Stimulated activated naive CD8-positive, alpha-beta T cell treated with anti-CD3 and anti-CD28 coated beads, Interleukin-15, Interleukin-2, amounts not matched to agents 100 ng/mL and 50 ng/mL, for 24 hours (primary cell): ENCODE results near the gene BCR.

Experiments used
- H3K27ac Mint-ChIP-seq: one replicate; pipeline ENCODE4 v1.8.0; 2021; ENCODE audit warnings: mild to moderate bottlenecking, mixed read lengths
- H3K27me3 Mint-ChIP-seq: one replicate; pipeline ENCODE4 v1.8.0; 2021; ENCODE audit warnings: mixed read lengths
- H3K36me3 Mint-ChIP-seq: one replicate; pipeline ENCODE4 v1.8.0; 2021; ENCODE audit warnings: low read depth, mixed read lengths
- H3K4me1 Mint-ChIP-seq: one replicate; pipeline ENCODE4 v1.8.0; 2021; ENCODE audit warnings: low read depth, mixed read lengths
- H3K4me3 Mint-ChIP-seq: one replicate; pipeline ENCODE4 v1.8.0; 2021; ENCODE audit warnings: mild to moderate bottlenecking, mixed read lengths
- H3K9me3 Mint-ChIP-seq: one replicate; pipeline ENCODE4 v1.8.0; 2021; ENCODE audit warnings: mixed read lengths

Gene BCR

DNA sequence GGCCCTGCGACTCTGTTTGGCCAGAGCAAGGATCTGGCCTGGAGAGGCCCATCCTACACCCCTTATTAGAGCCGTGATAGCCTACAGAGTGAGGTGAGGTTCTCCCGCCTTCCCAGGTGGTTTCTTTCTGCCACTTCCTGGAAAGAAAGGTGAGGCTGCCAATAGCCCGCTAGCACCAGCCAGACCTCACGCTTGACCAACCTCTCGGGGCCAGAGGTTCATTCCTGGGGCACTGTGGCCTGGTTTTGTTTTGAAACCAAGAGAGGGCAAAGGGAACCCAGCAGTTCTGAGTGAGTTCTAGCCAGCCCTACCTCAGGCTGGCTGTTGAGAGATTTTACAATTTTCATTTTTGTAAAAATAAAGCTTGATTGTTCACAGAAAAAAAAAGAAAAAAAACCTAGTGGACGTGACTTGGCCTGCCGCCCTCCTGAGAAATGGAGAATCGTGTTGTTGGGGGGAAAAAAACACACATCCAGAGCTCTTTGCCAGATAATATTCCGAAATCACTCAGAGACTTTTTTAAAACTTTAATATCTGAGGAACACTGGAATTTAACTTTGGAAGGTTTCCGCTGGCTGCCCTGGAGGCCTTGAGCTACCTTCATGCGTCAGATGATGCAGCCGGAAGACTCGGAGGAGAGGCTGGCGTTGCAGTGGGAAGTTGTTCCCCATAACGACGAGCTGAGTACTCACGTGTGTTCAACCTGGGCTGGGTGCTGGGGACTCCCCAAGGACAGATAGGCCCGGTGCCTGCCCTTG is 84.5 kb downstream of the BCR start:
- H3K36me3 Mint-ChIP-seq: peaks cover 9% of the 10 kb centered on the region
- no peaks in the 10 kb centered on the region for H3K9me3 Mint-ChIP-seq
- peaks cover 21% of the 10 kb centered on the region for H3K4me1 Mint-ChIP-seq
- no peak overlapping the region for H3K27ac Mint-ChIP-seq
- H3K4me3 Mint-ChIP-seq: no peak overlapping the region
- no peaks in the 10 kb centered on the region for H3K27me3 Mint-ChIP-seq

DNA sequence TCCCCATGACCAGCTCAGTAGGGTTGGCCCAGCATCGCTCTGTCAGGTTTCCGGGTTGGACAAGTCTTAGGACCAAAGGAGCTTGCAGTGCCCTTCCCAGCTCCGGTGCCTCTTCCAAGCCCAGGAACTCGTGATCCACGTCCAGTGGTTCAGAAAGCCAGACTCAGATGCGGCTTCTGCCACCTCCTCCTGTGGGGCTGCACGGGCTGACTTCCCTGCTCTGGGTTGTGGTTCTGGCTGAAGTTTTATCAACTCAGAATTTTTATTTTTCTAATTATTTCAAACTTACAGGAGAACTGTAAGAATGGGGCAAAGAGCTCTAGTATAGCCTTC is 85.0 kb downstream of the BCR start:
- Mint-ChIP-seq H3K27ac (no peak overlapping the region), H3K4me1 (peaks cover 25% of the 10 kb centered on the region), H3K4me3 (no peak overlapping the region), H3K36me3 (peaks cover 9% of the 10 kb centered on the region), H3K9me3 (no peaks in the 10 kb centered on the region), H3K27me3 (no peaks in the 10 kb centered on the region)

DNA sequence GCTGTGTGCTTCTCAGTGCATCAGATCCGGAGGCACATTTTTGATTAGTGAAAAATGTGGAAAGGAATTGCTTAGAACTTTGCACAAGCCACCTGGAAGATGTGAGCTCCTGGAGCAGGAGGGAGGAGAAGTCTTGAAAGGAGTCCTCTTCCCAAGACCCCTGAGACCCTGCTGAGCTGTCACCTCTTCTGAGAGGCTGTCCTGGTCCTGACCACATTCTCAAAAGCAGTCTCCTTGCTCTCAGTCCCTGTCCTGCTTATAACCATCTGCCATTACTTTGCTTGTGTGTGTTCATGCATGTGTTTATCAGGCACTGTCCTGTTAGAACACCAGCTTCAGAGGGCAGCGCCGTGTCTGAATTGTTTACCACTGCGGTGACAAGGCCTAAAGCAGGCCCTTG is 86.5 kb downstream of the BCR start:
- H3K27me3 Mint-ChIP-seq: no peaks in the 10 kb centered on the region
- no peak overlapping the region for H3K27ac Mint-ChIP-seq
- H3K4me1 Mint-ChIP-seq: peaks cover 25% of the 10 kb centered on the region
- H3K4me3 Mint-ChIP-seq: no peak overlapping the region
- peaks cover 9% of the 10 kb centered on the region for H3K36me3 Mint-ChIP-seq
- H3K9me3 Mint-ChIP-seq: no peaks in the 10 kb centered on the region

DNA sequence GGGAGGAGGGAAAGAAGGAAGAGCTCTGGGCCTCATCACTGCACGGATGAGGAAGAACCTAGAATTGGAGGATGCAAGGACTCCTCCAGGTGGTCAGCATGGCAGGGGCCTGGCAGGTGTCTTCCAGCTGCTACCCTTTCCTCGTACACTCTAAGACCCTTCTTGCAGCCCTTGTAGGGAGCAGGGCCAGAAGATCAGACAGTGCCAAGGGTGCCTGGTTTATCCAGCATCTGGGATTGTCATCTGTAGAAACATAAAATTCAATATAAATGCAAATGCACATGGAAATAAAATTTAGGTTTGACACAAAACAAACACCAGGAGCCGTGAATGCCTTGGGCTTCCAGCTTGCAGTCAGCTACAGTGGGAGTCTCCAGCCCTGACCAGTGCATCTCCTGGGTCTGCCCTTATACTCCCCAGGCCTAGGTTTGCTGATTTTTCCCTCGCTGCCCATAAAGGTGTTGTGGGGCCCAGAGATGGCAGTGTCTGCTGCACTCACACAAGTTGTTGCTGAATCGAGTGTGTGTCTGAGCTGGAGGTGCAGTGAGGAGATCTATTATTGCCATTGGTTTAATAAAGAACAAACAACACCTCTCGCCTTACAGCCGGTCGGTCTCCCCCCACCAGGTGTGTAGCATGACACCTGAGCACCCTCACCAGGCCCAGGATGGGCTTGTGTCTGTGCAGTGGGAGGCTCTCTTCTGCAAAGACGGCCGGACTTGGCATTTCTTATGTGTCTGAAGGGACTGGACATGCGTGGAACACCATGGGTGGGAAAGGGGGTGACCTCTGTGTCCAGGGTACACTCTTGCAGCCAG is 87.1 kb downstream of the BCR start:
- H3K4me3 Mint-ChIP-seq: no peak overlapping the region
- H3K4me1 Mint-ChIP-seq: peaks cover 25% of the 10 kb centered on the region
- H3K27ac Mint-ChIP-seq: no peak overlapping the region

DNA sequence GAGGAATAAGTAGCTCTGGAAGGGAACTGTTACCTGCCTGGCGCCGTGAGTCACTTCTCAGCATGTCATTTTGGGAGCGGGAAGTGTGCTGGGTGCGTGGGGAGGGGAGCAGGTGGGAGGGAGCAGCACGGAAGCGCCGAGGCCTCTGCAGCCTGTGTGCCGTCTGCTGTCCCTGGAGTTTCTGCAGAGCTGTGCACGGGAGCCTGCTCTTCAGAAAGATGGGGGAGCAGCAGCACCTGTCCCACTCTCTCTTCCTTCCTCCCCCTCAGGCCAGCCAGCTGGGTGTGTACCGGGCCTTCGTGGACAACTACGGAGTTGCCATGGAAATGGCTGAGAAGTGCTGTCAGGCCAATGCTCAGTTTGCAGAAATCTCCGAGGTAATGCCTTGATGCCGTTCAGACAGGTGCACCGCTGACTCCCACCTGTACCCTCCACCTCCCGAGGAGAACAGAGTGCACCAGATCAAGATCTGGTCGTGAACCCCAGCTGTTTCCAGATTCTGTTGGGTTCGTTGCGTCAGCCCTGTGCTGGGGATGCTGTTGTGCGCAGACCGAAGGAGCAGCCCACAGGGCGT is 87.9 kb downstream of the BCR start:
- Mint-ChIP-seq H3K27ac (no peak overlapping the region), H3K9me3 (no peaks in the 10 kb centered on the region), H3K4me3 (no peak overlapping the region), H3K4me1 (peaks cover 25% of the 10 kb centered on the region), H3K36me3 (peaks cover 9% of the 10 kb centered on the region), H3K27me3 (no peaks in the 10 kb centered on the region)

More for the DNA sequence above, 87.1 kb downstream of the BCR start:
- Mint-ChIP-seq H3K36me3 (peaks cover 9% of the 10 kb centered on the region), H3K9me3 (no peaks in the 10 kb centered on the region), H3K27me3 (no peaks in the 10 kb centered on the region)

DNA sequence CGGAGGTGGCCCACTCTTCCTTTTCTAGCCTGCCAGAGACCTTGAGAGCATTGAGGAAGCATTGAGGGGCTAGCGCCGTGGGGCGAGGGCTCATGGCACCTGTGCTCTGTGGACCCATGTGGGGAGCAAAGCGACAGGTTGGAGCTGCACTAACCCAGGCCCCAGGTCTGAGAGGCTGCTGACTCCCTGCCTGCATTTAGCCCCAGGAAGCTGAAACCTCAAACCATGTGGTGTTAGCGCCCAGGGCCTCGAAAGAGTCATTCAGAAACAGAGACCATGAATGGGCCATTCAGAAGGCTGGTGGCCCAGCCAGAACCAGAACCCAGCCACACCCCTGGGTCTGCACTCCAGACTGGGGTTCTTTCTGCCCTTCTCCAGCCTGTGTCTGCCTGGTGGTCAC is 88.6 kb downstream of the BCR start:
- no peak overlapping the region for H3K27ac Mint-ChIP-seq
- peaks cover 18% of the 10 kb centered on the region for H3K4me1 Mint-ChIP-seq
- H3K36me3 Mint-ChIP-seq: peaks cover 15% of the 10 kb centered on the region
- H3K9me3 Mint-ChIP-seq: no peaks in the 10 kb centered on the region
- no peak overlapping the region for H3K4me3 Mint-ChIP-seq
- no peaks in the 10 kb centered on the region for H3K27me3 Mint-ChIP-seq

DNA sequence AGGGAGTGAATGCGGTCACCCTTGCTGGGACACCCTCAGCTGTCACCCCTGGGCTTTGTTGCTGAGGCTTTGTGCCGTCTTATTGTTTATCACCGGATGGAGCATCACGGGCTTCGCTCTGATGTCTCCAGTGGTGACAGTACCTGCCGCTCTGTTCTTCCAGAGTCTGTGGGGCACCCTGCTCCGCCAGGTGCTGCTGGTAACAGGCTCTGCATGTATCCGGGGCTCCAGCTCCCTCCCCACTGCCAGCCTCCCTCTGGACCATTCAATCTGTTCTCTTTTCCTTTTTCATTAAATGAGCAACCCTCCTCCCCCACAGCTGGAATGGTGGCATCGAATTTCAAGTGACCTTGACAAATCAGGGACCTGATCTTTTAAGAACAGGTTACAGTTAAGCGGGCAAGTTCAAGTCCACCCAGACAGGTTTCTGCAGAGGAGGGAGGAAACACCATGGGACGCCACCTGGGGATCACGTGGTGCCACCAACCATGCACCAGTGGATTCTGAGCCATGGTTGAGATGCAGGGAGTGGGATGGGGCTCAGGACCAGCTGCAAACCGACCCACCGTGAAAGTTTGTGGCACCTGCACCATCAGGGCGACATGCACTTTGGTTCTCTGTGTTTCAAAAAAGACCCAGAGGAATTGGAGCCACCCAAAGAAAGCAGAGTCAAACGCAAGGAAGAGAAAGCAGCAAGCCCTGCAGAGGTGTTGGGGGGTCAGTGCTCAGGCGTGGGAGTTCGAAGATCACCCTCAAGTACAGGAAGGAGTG is 89.3 kb downstream of the BCR start:
- Mint-ChIP-seq H3K27ac (no peak overlapping the region), H3K9me3 (no peaks in the 10 kb centered on the region), H3K36me3 (peaks cover 16% of the 10 kb centered on the region), H3K27me3 (no peaks in the 10 kb centered on the region), H3K4me1 (peaks cover 16% of the 10 kb centered on the region), H3K4me3 (no peak overlapping the region)

DNA sequence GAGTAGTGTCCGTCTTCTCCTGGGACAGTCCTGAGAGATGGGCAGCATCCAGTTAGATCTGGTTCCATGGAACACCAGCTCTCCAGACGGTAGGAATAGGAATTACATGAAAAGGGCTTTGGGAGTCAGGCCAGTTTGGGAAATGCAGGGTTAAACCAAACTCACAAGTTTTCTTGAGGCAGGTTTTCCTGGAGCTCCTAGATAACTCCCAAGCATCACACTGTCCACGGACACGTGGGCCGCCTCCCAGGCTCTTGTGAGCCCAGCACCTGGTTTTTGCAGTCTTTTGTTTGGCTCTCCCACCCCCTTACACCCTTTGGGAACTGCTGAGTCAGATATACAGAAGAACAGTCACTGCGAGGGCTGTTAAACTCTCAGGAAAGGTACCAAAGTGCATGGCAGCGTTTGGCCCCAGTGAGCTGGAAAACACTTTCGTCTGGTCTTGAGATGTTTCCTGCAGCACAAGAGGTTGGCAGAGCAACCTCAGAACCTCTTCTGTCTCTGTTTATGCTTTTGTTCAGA is 90.0 kb downstream of the BCR start:
- Mint-ChIP-seq H3K27me3 (no peaks in the 10 kb centered on the region), H3K9me3 (no peaks in the 10 kb centered on the region), H3K27ac (no peak overlapping the region), H3K36me3 (peaks cover 16% of the 10 kb centered on the region), H3K4me3 (no peak overlapping the region), H3K4me1 (peaks cover 16% of the 10 kb centered on the region)

DNA sequence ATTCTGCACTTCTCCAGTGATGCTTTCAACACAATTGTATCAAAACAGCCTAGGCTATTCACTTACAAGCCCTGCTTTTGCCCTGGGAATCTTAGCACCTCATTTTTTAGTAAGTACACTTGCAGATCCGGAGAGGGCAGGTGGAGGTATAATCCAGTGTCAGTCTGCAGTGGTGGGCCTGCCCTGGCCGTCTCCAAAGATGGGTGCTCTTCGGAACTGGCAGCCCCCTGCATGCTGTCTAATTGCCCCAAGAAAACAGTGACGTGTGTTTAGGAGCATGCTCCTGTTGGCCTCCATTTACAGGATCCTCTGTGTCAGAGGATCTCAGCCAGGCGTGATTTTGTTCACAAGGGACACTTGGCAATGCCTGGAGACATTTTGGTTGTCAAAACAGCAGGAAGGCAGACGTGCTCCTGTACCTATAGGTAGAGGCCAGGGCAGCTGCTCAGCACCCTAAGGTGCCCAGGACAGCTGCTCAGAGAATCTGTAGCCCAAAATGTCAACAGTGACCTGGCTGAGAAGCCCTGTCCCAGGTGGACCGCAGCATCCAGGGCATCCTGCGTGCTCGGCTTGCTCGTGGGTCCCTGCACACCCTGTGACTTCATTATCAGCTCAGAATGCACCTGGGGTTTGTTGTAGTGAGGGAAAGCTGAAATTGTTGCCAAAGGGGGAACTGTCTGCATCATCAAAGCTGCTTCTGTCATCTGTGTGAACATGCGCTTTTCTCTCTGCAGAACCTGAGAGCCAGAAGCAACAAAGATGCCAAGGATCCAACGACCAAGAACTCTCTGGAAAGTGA is 90.7 kb downstream of the BCR start:
- Mint-ChIP-seq H3K27ac (no peak overlapping the region), H3K4me1 (peaks cover 16% of the 10 kb centered on the region), H3K27me3 (no peaks in the 10 kb centered on the region), H3K36me3 (peaks cover 21% of the 10 kb centered on the region), H3K4me3 (no peak overlapping the region), H3K9me3 (no peaks in the 10 kb centered on the region)

DNA sequence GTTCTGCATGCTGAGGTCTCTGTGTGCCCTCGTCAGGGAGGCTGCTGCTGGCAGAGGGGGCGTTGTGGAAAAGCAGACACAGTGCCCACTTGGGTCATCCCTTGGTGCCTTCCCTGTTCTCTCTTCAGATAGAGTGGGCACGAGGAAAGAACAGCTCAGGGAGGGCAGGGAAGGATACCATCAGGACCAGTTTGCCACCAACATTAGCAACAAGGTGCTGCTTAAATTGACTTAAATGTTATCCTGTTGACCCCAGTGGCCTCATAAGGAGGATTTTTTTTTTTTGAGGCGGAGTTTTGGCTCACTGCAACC is 91.2 kb downstream of the BCR start:
- H3K9me3 Mint-ChIP-seq: no peaks in the 10 kb centered on the region
- no peak overlapping the region for H3K4me3 Mint-ChIP-seq
- H3K27ac Mint-ChIP-seq: no peak overlapping the region
- H3K36me3 Mint-ChIP-seq: peaks cover 21% of the 10 kb centered on the region
- peaks cover 16% of the 10 kb centered on the region for H3K4me1 Mint-ChIP-seq
- no peaks in the 10 kb centered on the region for H3K27me3 Mint-ChIP-seq

DNA sequence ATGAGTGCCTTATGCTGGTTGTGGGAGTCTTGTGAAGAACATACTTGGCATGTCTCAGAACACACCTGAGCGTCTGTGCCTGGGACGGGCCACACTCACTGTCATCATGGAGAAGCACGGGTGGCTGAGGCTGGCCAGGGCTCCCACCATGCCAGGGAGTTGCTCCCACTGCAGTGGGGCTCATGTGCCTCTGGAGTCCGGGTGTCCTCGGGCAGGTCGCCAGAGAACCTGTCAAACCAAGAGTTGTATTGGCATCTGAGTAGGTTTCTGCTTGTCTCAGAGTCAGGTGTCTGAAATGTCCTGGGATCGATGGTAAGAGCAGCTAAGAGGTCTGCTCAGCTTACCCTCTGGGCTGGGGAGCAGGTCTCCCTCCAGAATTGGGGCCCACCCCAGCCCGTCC is 92.1 kb downstream of the BCR start:
- H3K4me3 Mint-ChIP-seq: no peak overlapping the region

DNA sequence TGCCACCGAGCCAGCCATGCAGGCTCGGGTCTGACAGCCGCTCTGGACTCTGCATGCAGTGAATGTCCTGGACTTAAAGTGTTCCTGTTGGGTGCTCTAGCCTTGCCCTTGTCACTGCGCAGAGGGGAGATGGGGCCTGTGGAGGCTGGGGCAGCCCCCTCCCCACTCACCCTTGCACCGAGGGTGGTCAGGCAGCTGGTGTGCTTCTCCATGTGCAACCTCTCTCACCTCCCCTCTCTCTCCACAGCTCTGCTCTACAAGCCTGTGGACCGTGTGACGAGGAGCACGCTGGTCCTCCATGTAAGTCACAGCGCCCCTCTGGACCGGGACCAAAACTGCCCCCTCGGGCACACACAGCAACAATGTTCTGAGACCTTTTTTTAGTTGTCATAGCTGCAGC is 92.5 kb downstream of the BCR start:
- Mint-ChIP-seq H3K4me3 (no peak overlapping the region), H3K36me3 (peaks cover 21% of the 10 kb centered on the region), H3K27ac (no peak overlapping the region), H3K4me1 (peaks cover 27% of the 10 kb centered on the region), H3K27me3 (no peaks in the 10 kb centered on the region), H3K9me3 (no peaks in the 10 kb centered on the region)

More for the DNA sequence above, 92.1 kb downstream of the BCR start:
- peaks cover 21% of the 10 kb centered on the region for H3K36me3 Mint-ChIP-seq
- H3K27me3 Mint-ChIP-seq: no peaks in the 10 kb centered on the region
- H3K9me3 Mint-ChIP-seq: no peaks in the 10 kb centered on the region
- H3K4me1 Mint-ChIP-seq: peaks cover 24% of the 10 kb centered on the region
- H3K27ac Mint-ChIP-seq: no peak overlapping the region

DNA sequence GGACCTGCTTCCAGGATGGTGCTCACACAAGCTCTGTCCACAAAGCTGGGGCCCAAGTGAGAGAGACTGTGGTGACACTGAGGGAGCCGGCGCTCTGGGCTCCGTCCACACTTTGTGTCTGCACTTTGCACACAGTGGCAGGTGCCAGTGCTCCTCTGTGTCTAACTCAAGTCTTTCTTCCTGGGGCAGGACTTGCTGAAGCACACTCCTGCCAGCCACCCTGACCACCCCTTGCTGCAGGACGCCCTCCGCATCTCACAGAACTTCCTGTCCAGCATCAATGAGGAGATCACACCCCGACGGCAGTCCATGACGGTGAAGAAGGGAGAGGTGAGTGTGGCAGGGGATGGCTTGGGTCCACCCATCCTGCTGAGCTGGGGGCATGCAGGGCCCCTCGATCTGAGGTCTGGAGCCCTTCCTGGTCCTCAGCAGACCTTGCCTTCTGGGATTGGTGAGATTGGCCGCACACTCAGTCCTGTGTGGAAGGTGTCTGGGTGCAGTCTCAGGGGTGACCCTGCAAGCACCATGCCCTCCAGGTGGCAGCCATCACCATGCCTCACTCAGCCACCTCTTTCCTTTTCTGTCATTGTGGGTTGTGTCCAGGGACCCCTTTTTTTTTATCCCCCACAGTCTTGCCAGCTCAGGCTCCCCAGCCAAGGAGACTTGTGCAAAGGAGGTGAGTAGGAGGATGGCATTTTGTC is 93.3 kb downstream of the BCR start:
- H3K4me3 Mint-ChIP-seq: no peak overlapping the region
- no peaks in the 10 kb centered on the region for H3K27me3 Mint-ChIP-seq
- H3K4me1 Mint-ChIP-seq: peaks cover 26% of the 10 kb centered on the region
- no peaks in the 10 kb centered on the region for H3K9me3 Mint-ChIP-seq
- peak overlapping the region; percentile 34 for H3K27ac Mint-ChIP-seq
- H3K36me3 Mint-ChIP-seq: peaks cover 17% of the 10 kb centered on the region

DNA sequence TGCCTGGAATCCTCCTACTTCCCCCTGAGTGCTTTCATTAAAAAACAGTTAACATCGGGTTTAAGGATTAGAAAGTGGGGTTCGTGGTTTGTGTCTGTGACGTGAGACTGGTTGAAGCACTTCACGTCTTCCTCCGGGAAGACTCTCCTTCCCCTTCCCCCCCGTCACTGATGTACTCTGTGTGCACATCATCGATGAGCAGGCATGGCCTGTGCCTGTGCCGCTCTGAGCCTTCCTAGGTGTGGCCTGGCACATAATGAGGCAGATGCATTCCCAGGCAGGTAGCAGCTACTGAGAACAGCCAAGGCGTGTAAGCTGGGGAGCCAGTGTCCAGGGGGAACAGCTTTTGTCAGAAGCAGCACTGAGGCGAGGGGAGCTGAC is 93.8 kb downstream of the BCR start:
- Mint-ChIP-seq H3K36me3 (peaks cover 15% of the 10 kb centered on the region), H3K27ac (peak overlapping the region; percentile 34), H3K4me3 (no peak overlapping the region), H3K9me3 (no peaks in the 10 kb centered on the region), H3K27me3 (no peaks in the 10 kb centered on the region), H3K4me1 (peaks cover 29% of the 10 kb centered on the region)
